DND-41 (cell line): Measurements from ENCODE around the gene PCDH9.

Source experiments
- CTCF ChIP-seq: IDR thresholded peaks from 2 replicates; pipeline ENCODE4 v1.5.1; 2012; ENCODE audit warnings: borderline replicate concordance, low read length, moderate library complexity, mild to moderate bottlenecking; ENCODE audit not compliant: poor library complexity, severe bottlenecking; ENCODE audit errors: extremely low read depth
- EZH2 ChIP-seq: IDR thresholded peaks from 3 replicates; pipeline ENCODE4 v1.6.1; 2012; ENCODE audit warnings: borderline replicate concordance, low read depth, mild to moderate bottlenecking, moderate library complexity, low read length, inconsistent platforms; ENCODE audit not compliant: severe bottlenecking

GRCh38 chr13:66895780-66896179, 334.4 kb downstream of the PCDH9 start:
- TF ChIP-seq EZH2: no peak
- TF ChIP-seq CTCF: no peak
